ENCODE data around the gene CHRM5.
"Not testable (repeated sequence)": the region's sequence is repeated elsewhere in the genome, so short reads cannot be mapped to it uniquely, and the experiment has no call there.

CHRM5 gene

DNA sequence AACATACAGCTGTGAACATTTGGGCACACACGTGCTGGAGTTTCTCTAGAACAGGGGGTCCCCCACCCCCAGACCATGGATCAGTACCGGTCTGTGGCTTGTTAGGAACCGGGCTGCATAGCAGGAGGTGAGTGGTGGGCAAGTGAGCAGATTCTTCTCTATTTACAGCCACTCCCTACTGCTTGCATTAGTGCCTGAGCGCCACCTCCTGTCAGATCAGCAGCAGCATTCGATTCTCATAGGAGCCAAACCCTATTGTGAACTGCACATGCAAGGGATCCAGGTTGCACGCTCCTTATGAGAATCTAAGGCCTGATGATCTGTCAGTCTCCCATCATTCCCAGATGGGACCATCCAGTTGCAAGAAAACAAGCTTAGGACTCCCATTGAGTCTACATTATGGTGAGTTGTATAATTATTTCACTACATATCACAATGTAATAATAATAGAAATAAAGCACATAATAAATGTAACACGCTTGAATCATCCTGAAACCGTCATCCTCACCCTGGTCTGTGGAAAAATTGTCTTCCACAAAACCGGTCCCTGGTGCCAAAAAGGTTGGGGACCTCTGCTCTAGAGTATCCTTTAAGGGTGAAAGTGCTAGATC lies 25.8 kb downstream of the CHRM5 start:
- DNase-seq, result no peak

DNA sequence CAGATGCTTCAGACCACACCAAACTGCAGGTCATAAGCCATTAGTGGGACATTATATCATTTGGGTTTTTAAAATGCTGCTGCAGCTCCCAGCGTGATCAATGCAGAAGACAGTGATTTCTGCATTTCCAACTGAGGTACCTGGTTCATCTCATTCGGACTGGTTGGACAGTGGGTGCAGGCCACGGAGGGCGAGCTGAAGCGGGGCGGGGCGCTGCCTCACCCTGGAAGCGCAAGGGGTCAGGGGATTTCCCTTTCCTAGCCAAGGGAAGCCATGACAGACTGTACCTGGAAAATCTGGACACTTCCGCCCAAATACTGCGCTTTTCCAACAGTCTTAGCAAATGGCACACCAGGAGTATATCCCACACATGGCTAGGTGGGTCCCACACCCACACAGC lies 27.4 kb downstream of the CHRM5 start:
- not testable (repeated sequence) for DNase-seq

DNA sequence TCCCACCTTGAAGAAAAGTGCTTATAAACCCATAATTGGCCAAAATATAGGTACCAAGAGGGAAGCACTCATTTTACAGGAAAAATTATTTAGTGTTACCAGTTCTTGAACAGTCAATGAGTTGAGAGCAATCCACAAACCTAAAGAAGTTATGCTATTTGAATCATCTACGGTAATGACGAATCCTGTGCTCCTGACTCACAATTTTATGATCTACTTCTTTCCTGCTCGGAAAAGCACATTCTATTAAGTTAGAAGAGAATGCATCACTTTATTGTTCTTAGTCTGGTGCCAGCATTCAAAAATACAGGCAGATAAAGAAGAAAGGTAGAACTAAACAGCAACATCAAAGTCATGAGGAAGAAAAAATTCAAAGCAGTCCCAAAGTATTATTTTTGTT lies 33.2 kb downstream of the CHRM5 start:
- DNase-seq, result no peak

DNA sequence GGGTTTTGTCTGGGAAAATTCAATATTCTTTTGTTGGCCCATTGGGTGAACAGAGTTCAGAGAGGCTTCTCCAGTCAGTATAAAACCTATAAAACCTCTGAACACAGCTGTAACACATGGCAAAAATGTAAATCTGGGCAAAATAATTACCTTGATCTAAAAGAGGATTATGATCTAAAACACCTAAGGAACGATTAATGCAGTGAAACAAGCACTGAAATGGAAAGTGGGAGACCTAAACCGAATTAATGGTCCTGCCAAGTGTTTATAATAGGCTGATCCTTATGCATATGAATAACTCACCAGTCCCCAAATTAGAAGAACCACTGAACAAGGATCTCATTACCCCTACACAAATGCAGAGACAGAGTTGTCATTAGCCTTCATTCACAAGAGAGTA lies 38.1 kb downstream of the CHRM5 start:
- DNase-seq, result no peak

DNA sequence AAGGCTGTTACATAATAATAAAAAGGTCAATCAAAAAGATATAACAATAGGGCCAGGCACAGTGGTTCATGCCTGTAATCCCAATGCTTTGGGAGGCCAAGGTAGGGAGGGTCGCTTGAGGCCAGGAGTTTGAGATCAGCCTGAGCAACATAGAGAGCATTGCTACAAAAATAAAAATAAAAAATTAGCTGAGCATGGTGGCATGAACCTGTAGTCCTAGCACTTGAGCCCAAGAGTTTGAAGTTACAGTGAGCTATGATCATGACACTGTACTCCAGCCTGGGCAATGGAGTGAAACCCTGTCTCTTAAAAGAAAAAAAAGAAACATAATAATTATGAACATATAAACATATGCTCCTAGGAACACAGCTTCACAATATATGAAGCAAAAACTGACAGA lies 41.4 kb downstream of the CHRM5 start:
- DNase-seq, result no peak

DNA sequence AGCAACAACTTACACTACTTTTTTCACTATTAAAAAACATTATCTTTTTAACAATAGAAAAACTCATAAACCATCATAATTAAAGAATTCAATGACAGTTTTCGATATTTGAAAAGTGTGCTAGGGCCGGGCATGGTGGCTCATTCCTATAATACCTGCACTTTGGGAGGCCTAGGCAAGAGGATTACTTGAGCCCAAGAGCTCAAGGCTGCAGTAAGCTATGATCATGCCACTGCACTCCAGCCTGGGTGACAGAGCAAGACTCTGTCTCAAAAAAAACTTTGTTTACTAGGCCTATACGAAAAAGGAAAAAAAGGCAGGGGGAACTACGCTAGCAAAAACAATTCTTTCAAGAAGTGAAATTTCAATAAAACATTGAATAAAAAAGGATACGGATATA lies 42.6 kb downstream of the CHRM5 start:
- no peak for DNase-seq

DNA sequence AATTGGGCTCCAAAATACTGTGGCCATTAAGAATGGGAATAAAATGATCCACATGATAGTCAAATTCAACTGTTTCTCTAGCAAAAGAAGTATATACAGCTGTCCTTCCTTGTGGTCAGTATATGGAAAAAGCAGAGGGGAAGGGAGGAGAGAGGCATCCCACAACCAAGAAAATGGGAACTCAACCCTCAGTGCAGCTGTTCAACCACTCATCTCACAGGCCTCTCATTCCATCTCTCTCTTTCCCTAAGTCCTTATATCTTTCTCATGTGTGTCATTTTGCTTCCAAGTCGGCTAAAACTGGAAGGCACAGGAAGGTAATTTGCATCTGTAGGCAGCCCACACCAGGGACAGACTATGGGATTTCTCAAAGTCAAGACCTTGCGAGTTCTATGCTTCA lies 43.2 kb downstream of the CHRM5 start:
- no peak for DNase-seq

DNA sequence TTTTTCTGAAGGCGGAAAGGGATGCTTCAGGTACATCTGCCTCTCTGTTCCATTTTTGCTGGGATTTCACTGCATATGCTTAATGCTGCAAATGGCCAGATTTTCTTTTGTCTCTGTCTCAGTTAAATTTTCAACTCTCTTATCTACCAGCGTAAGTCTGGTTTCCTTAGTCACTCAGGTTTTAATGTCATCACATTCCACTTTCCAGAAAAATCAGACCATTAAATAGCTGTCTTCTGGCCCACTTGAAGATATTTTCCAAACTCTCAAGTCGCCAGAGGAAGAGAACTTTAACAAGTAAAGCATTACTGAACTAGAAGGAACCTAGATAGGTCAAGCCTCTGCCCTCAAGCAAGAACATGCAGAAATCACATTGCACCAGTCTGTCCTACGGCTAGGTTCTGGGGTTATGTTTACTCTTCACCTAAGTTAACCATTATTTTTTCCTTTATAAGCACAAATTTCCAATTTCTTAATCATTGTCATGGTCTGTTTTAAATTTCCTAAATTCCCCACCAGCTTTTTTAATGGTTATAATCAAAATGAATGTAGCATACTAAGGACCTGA lies 44.2 kb downstream of the CHRM5 start:
- no peak for DNase-seq

DNA sequence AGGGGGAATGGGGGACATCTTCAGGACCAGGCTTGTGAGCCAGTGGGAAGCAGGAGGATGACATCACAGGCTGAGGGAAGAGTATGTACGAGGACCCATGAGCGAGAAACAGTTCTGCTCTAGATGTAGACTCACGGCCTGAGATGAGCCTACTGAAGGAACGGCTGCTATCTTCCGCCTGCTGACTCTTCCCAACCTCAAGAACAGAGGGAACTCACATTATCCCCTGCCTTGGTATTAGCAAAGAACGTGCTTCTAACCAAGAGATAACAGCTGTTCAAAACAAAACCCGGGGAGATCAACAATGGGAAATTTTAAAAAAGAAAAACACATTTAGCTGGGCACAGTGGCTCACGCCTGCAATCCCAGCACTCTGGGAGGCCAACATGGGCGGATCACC lies 45.4 kb downstream of the CHRM5 start:
- no peak for DNase-seq

DNA sequence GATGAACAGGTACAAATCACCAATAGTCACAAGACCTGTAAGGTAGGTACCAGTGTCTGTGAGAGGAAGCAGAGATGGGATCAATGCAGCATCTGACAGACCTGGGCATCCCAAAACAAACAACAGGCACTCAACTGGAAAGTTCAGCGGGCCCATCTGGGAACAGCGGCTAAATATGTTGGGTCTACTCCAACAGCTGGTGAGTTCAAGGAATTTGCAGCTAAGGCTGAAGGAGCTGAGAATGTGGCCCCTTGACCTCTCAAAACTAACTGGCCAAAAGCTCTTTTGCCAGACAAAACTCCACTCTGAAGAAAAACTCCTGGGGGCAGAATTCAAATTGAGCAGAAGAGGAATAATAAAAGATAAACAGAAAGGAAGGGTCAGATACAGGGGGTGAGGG lies 46.3 kb downstream of the CHRM5 start:
- DNase-seq, result no peak

DNA sequence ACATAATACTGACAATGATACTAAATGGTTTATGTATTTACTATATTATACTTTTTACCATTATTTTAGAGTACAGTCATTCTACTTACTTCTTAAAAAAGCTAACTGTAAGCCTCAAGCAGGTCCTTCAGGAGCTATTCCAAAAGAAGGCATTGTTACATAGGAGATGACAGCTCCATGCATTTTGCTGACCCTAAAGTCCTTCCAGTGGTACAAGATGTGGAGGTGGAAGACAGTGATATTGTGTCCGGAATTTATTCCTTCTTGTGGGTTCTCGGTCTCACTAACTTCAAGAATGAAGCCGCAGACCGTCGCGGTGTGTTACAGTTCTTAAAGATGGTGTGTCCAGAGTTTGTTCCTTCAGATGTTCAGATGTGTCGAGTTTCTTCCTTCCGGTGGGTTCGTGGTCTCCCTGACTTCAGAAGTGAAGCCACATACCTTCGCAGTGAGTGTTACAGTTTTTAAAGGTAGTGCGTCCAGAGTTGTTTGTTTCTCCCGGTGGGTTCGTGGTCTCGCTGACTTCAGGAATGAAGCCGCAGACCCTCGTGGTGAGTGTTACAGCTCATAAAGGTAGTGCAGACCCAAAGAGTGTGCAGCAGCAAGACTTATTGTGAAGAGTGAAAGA lies 49.8 kb downstream of the CHRM5 start:
- no peak for DNase-seq

DNA sequence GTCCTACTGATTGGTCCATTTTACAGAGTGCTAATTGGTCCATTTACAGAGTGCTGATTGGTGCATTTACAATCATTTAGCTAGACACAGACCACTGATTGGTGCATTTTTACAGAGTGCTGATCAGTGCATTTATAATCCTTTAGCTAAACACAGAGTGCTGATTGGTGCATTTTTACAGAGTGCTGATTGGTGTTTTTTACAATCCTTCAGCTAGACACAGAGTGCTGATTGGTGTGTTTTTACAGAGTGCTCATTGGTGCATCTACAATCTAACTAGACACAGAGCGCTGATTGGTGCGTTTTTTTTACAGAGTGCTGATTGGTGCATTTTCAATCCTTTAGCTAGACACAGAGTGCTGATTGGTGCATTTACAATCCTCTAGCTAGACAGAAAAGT lies 50.4 kb downstream of the CHRM5 start:
- not testable (repeated sequence) for DNase-seq

DNA sequence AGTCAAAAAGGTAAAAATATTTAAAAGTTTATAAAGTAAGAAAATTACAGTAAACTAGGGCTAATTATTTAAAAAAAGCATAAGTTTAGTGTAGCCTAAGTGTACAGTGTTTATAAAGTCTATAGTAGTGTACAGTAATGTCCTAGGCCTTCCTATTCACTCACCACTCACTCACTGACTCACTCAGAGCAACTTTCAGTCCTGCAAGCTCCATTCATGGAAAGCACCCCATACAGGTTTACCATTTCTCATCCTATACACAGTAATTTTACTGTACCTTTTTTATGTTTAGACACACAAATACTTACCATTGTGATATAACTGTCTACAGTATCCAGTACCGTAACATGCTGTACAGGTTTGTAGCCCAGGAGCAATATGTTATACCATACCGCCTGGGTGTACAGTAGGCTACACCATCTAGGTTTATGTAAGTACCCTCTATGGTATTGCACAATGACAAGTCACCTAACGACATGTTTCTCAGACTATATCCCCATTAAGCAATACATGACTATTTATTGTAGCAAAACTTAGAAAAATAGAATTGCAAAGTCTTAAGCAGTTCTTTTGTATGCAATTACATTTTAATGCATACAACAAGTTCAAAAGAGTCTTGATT lies 51.2 kb downstream of the CHRM5 start:
- DNase-seq, result no peak

DNA sequence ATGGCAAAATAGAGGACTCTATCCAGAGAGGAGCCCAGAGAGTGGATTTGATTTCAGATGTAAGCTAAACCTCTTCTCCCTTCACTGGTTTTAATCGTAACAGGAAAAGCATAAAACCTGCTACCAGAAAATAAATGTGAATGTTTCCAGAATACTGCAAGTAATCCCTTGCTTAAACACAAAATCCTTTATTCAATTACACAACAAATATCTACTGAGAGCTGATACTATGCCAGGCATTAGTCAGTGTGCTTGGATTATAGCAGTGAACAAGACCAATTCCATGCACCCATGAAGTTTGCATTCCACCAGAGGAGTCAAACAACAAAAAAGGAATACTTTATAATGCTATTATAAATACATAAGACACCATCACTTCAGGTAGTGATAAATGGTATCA lies 55.6 kb downstream of the CHRM5 start:
- DNase-seq, result no peak

DNA sequence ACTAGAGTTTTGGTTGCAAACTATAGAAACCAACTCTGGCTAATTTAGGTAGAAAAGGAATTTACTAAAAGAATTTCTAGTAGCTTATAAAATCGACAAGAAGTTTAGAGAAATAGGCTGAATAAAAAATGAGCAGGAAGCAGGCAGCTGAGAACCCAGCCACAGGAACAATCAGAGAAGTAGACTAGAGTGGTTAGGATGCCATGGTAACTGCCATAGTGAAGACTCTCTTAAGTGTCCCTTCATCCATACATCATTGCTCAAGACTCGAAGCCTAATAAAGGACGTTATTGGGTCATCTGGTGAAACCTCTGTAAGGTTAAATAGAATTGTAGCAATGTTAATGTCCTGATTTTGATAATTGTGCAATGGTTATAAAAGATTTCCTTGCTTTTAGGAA lies 57.0 kb downstream of the CHRM5 start:
- no peak for DNase-seq

DNA sequence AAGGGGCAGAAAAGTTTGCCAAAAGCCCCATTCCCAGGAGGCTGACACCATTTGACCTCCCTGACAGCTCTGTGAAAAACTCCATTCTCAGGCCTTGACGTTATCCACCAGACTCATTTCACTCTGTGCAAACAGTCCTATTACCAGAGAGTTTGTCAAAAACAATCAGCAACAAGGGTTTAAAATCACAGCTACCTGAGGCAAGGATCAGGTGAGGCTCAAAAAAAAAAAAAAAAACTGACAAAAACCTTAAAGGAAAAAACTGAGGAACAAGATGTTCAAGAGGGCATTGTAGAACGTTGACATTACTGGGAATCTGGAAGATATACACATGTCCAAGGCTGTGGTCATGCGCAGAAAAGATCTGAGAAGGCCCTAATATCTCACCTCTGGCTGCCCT lies 59.3 kb downstream of the CHRM5 start:
- no peak for DNase-seq

DNA sequence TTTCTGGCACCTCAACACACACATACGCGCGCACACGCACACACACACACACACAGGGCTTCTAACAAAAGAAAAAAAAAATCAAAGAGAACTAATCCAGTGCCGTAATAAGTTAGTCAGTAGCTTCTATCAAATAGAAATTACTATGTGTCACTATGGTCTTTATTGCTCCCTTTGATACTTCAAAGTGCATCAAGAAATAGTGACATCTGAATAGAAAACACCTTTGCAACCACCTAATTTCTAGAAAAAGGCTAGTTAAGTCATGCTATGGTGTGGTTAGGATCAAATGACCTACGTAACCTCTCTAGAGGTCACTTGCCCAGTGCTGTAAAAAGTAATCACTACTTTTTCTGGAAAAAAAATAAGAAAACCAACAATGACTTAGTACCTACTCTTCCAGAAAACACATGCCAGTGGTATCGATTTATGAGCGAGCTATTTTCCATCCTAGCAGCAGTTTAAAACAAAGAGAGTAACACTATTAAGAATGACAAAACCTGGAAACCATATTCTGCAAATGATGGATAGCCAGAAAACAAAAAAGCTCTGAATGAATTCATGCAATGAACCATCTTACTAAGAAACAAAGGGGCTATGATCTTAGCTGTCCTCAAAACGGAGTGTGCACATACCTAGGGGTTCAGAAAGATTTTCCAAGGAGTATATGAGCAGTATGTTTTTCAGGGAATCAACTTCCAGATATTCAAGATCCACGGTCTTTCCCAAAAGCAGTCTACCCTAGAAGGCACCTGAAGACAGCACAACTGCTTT lies 63.9 kb downstream of the CHRM5 start:
- no peak for DNase-seq

DNA sequence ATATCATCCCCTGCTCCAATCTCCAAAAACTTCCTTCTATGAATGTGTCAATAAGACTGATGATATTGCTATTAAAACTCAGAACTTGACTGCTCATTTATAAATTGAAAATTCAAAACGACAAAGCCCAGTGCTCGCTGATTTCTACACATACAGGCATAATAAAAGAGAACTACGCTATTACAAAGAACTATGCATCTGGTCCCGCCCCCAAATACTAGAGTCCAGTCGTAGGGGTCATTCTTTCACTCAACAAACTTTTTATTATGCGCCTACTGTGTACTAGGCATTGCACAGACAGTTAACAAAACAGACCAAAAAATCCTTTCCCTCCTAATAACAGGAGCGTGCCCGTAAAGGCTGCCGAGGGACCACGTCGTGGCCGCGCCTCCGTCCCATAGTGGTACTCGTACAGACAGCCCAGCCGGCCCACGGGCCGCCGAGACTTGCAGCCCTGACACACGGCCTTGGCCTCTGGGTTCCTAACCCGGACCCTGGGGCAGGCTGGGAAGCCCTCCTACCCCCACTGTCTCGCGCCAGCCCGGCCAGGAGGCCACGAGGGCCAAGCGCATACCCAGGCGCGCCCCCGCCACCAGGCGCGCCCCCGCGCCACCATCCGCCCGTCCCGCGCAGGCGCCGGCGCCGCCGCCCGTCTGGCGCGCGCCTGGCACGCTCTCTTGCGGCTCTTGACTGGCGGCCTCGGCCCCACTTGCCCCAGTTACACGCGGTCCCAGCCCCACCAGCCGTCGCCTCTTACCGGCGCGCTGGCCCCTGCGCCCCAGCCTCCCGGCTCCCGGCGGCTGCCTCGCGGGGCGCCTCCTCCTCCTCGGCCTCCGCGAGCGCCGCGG lies 70.0 kb downstream of the CHRM5 start:
- DNase-seq, result peak; percentile 10 to 21

DNA sequence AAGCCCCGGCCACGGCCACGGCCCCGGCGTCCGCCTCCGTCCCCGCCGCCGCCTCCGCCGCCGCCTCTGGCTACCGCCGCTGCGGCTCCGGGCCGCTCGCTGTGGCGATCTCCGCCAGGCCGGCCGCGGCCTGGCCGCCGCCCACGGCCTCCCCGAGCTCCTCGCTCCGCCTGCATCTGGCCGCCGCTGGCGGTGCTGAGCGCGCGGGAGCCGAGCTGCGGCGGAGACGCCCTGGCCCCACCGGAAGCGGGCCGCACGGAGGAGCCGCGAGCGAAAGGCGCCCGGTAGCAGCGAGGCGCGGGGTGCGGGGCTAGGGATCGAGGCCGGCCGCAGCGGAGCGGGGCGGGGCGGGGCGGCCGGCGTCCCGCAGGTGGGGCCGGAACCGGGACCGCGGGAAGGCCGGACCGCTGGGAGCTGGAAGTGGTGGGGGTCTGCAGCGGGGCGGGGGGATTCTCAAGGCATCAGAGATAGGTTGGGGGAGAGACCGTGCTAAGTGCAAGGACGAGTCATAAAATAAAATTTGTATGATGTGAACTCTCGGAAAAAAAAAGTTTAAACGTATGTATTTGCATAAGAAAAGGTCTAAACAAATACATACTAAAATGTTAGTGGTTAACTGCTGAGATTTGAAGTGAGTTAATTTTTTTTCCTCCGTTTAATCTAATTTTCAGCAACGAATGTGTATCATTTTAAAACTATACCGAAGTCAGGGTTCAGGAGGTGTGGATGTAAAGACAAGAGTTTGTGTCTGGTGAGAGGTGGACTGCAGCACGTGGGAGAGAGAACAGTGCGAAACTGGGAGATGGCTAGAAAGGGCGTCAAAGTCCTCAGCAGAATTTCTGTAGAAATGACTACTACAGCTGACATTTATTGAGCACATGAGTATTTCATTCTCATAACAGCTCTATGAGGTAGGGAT lies 70.8 kb downstream of the CHRM5 start, which contains the start of gene AVEN:
Gene AVEN (minus strand): TSS at position 334 of the 919 bp plus-strand sequence. CDS start 158 bp downstream, at position 176.
- no peak for DNase-seq

DNA sequence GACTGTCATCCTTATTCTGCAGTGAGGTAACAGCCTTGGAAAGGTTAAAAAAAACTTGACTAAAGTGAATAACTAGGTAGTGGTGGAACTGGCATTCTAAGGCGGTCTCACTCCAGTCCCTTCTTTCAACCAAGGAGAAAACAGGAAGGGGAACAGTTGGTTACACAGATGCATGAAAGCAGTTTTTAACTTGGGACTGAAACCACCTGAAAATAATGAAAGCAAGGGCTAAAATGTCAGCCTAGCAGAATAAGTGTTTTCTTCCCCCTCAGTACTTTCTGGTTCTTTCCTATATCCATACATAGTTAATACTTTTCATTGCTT lies 71.5 kb downstream of the CHRM5 start:
- DNase-seq, result no peak

DNA sequence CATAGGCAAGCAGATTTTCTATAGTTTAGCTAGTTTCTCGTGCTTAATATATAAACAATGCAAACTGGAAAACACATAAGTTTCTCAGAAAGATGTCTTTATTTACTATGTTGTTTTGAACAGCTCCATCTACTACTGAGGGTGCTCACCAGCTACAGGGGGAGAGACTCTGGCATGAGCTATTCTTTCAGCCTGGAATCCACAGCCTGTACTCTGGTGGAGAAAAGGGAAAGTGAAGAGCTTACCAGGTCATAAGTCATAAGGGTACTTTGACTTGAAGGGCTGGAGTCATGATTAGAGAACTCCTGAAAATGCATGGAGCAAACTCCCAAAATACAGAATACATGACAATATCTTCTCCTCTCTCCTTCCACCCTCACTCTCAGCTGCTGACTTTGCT lies 75.1 kb downstream of the CHRM5 start:
- DNase-seq, result no peak

DNA sequence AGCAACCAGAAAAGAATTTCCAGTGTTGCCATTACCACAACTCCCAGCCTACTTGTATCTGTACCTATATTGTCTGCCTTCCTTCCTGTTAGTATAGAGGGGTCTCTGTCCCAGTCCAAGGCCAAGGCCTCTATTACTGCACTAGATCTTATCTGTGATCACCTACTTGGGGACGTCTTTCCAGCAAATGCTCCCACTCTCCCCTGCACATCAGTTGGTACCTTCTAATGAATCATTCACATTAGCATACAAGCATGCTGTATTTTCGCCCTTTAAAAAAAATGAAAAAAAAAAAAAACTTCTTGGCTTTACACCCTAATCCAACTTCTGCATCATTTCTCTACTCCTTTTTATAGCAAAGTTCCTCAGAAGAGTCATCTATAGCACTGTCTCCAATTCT lies 75.5 kb downstream of the CHRM5 start:
- no peak for DNase-seq

Measured in cerebellar nuclear complex (tissue), 1 donor.